ENCODE results near the gene ELK4.

- TF ChIP-seq CTCF (IDR thresholded peaks at IDR 0.05; ENCODE audit: extremely low read depth in 1 of 2, insufficient read depth in 1 of 2, low read depth in 1 of 2, low read length in 2 of 2): no peak
- TF ChIP-seq POLR2A (IDR thresholded peaks at IDR 0.05; ENCODE audit: low read depth, low read length): no peak
- no peak for TF ChIP-seq MAX (IDR thresholded peaks at IDR 0.05; ENCODE audit: insufficient read depth, insufficient read length)
- TF ChIP-seq EZH2 (IDR thresholded peaks at IDR 0.05; ENCODE audit: borderline replicate concordance, low read depth, low read length, severe bottlenecking): no peak
- no peak for TF ChIP-seq POLR2AphosphoS5 (IDR thresholded peaks at IDR 0.05; ENCODE audit: insufficient read depth, low read depth, low read length)
- no peak for TF ChIP-seq FOS (IDR thresholded peaks at IDR 0.05; ENCODE audit: borderline replicate concordance, insufficient read depth, low read length)
Observed at GRCh38 chr1:205662791-205663190, 31.0 kb upstream of the ELK4 start.
